Lower lobe of right lung (tissue), 2 donors: ENCODE data around the gene DDX46. TPM values are rescaled to one million over a fixed set of nuclear protein-coding genes. Genes with fewer than 3 reads are reported as not detected.

Experiments
- ATAC-seq, 2 donors: fragments of 200-7000 bp; cut with Tn5 transposase; one replicate each; pipeline ENCODE4 v1.9.1; 2020 to 2022; ENCODE audit warnings: mild to moderate bottlenecking in 2 of 2, moderate library complexity in 2 of 2
- DNase-seq: peaks from one replicate; pipeline ENCODE4 v3.0.0-alpha.2; 2020
- H3K27ac ChIP-seq: fragments of 200-600 bp; one replicate; pipeline ENCODE4 v1.8.0; 2022
- H3K27me3 ChIP-seq: fragments of 200-600 bp; one replicate; pipeline ENCODE4 v1.8.0; 2022; ENCODE audit warnings: low read depth
- H3K36me3 ChIP-seq: fragments of 200-600 bp; one replicate; pipeline ENCODE4 v1.8.0; 2022; ENCODE audit warnings: mild to moderate bottlenecking
- H3K4me1 ChIP-seq: fragments of 200-600 bp; one replicate; pipeline ENCODE4 v1.8.0; 2022
- H3K4me3 ChIP-seq: fragments of 200-600 bp; one replicate; pipeline ENCODE4 v1.8.0; 2022; ENCODE audit warnings: mild to moderate bottlenecking
- H3K9me3 ChIP-seq: fragments of 200-600 bp; one replicate; pipeline ENCODE4 v1.8.0; 2022
- intact Hi-C: fragments of 100-400 bp; cut with DNase I; formaldehyde crosslinking; loops from one replicate; pipeline ENCODE4 v1.11.0; 2022
- total RNA-seq: library from RNA; stranded (reverse); fragmentation: NEBNext Ultra II Directional; extraction: Animal tissue kit (Norgen Biotek cat#: 25700); gene quantifications from one replicate; pipeline ENCODE4 v1.2.1, GENCODE V29; 2021
- TF ChIP-seq, protein P1 (sequence below): fragments of 200-600 bp; IDR thresholded peaks from one replicate; pipeline ENCODE4 v1.8.0; 2022; ENCODE audit warnings: antibody characterized with exemption, mild to moderate bottlenecking
- donor health status: DM: no; HTN: yes; CAD: no; lungs with severe emphysema.

DDX46 gene
- total RNA-seq, 1 donor from 2014 or later = 43.3 TPM

DNA sequence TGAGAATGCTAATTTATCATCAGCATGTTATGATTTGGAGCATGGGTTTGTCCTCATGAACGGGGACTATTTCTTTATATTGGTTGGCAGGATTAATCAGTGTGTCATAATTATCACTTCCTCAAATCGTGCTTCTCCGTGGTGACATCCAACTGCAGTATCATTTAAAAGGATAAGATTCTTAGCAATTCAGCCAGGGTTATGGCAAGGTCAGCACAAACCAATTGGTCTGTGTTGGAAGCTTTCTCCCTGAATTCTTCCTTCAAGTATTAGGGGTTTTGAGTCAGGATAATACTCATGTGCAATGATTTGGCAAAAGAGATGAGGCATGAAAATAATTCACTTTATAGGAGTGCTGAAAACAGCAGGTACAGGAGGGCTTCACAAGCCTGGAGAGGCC is 25.8 kb upstream of the DDX46 start:
- no peaks in the 10 kb centered on the region for H3K9me3 ChIP-seq
- peaks cover 7% of the 10 kb centered on the region for H3K4me1 ChIP-seq
- ATAC-seq (no peak), DNase-seq (no peak)
- intact Hi-C loops = no loop called here
- no peaks in the 10 kb centered on the region for H3K27me3 ChIP-seq
- H3K27ac ChIP-seq = no peak overlapping the region
- TF ChIP-seq, protein P1, sequence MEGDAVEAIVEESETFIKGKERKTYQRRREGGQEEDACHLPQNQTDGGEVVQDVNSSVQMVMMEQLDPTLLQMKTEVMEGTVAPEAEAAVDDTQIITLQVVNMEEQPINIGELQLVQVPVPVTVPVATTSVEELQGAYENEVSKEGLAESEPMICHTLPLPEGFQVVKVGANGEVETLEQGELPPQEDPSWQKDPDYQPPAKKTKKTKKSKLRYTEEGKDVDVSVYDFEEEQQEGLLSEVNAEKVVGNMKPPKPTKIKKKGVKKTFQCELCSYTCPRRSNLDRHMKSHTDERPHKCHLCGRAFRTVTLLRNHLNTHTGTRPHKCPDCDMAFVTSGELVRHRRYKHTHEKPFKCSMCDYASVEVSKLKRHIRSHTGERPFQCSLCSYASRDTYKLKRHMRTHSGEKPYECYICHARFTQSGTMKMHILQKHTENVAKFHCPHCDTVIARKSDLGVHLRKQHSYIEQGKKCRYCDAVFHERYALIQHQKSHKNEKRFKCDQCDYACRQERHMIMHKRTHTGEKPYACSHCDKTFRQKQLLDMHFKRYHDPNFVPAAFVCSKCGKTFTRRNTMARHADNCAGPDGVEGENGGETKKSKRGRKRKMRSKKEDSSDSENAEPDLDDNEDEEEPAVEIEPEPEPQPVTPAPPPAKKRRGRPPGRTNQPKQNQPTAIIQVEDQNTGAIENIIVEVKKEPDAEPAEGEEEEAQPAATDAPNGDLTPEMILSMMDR = no peak
- H3K36me3 ChIP-seq = no peaks in the 10 kb centered on the region
- no peak overlapping the region for H3K4me3 ChIP-seq

DNA sequence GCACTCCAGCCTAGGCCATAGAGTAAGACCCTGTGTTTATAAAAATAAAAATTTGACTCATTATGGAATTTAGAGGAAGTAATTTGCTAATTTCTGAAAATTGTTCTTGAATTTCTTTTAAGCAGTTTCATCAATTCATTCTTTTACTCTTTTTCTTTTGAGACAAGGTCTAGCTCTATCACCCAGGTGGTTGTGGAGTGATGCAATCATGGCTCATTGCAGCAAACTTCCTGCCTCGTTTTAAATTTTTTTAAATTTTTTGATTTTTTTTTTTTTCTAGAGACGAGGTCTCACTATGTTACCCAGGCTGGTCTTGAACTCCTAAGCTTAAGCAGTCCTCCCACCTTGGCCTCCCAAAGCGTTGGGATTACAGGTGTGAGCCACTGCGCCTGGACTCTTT is 23.3 kb upstream of the DDX46 start:
- no peaks in the 10 kb centered on the region for H3K36me3 ChIP-seq
- H3K27me3 ChIP-seq = no peaks in the 10 kb centered on the region
- intact Hi-C loops = no loop called here

DNA sequence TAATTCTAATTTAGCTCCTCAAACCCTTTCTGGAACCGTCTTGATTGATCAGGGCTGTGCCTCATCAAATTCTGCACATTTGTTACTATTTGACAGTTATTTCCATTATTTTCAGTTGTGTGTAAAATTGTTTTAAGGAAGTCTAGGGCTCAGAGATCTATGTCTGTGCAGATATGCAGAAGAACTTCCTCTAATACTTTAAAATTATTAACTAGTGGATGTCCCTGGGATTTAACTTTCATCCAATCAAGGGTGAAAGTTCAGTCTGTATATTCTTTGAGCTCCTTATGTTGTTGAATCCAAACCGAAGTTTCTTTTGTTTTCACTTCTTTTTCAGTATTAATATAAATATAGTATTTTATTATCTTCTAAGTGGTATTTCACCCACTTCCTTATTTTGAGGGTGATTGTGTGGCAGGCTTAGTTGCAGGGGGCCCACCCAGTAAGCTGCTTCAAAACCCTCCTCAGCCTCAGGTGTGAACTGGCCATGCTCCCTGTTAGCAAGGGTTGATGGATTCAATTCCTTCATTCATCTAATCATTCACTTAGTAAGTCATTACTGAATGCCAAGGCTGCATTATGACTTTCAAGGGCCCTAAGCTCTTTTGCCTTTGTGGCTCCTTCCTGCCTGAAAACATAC is 22.3 kb upstream of the DDX46 start:
- H3K36me3 ChIP-seq = no peaks in the 10 kb centered on the region
- no peaks in the 10 kb centered on the region for H3K27me3 ChIP-seq
- no peak for ATAC-seq
- no peak overlapping the region for H3K27ac ChIP-seq
- H3K4me3 ChIP-seq = no peak overlapping the region
- TF ChIP-seq, protein P1 = no peak
- DNase-seq = no peak
- intact Hi-C loops = no loop called here
- peaks cover 25% of the 10 kb centered on the region for H3K4me1 ChIP-seq
- H3K9me3 ChIP-seq = no peaks in the 10 kb centered on the region

More for the DNA sequence above, 23.3 kb upstream of the DDX46 start:
- no peak overlapping the region for H3K27ac ChIP-seq
- H3K4me3 ChIP-seq = no peak overlapping the region
- DNase-seq (no peak), ATAC-seq (no peak)
- H3K9me3 ChIP-seq = no peaks in the 10 kb centered on the region
- peaks cover 20% of the 10 kb centered on the region for H3K4me1 ChIP-seq
- TF ChIP-seq, protein P1 = no peak

DNA sequence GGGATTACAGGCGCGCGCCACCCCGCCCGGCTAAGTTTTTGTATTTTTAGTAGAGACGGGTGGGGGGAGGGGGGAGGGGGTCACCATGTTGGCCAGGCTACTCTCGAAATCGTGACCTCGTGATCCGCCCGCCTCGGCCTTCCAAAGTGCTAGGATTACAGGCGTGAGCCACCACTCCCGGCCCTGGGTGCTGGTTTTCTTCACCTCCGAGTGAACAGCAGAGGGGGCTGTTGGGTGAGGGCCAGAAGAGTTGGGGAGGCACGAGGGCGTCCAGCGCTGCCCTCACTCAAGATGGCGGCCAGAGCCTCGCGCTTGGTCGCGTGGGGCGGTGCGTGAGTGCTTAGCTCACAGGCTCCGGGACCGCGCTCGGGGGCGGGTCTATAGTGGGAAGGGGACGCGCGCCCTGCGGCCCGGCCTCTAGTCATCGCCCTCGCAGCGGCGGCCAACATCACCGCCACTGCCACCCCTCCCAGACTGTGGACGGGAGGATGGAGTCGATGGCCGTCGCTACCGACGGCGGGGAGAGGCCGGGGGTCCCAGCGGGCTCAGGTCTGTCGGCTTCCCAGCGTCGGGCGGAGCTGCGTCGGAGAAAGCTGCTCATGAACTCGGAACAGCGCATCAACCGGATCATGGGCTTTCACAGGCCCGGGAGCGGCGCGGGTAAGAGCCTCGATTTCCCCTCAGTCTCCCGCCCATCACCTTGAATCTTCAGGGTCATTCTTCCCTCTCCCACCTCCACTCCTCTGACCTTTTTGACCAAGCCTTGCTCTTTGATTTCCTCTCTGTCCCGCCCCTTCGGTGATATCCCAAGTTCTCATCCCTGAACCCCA is 20.2 kb upstream of the DDX46 start, which contains the start of gene CAMLG:
Gene CAMLG (plus strand): TSS at position 416 of the 830 bp plus-strand sequence. CDS start 73 bp downstream, at position 489.
- ATAC-seq (peak; percentile 99 to 100), DNase-seq (peak; percentile 99)
- no peaks in the 10 kb centered on the region for H3K27me3 ChIP-seq
- H3K27ac ChIP-seq = peak within 1 kb of the TSS; percentile 93
- intact Hi-C loops = no loop called here
- H3K4me3 ChIP-seq = peak within 1 kb of the TSS; percentile 82
- H3K36me3 ChIP-seq = peaks cover 10% of the 10 kb centered on the region
- H3K4me1 ChIP-seq = peaks cover 25% of the 10 kb centered on the region
- TF ChIP-seq, protein P1 = peak; percentile 64
- H3K9me3 ChIP-seq = no peaks in the 10 kb centered on the region

DNA sequence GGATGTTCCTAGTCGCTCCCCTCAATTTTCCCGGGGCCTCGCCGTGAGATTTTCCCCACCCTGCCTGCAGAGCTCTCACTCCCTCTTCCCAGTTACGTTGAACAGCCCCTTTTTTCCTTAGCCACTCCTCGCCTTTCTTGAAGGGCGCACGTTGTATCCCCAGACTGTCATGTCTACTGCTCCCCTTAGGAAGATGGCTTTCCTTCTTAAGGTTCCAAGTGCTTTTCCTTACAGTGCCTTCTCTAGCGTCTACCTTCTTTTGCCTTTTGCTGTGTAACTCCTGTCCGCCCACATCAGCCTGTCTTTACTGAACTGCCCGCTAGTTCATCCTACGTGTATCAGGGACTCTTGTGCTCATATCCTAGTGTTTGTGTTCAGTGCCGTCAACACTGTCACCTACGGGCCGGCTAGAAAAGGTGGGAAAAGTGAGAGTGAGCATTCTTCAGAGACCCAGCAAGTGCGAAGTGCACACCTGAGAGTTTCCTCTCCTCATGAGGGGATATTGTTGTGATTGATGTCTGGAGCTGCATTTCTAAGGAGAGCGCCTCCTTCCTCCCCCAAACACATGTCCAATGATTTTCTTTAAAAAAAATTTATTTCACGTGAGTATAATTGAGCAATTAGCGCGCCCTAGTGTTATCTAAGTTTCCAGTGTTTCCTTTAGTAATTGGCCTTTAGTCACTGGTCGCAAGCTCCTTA is 19.5 kb upstream of the DDX46 start:
- Histone ChIP-seq H3K27ac (peak overlapping the region; percentile 93), H3K27me3 (no peaks in the 10 kb centered on the region), H3K9me3 (no peaks in the 10 kb centered on the region), H3K4me3 (peak overlapping the region; percentile 82), H3K4me1 (peaks cover 25% of the 10 kb centered on the region), H3K36me3 (peaks cover 14% of the 10 kb centered on the region)
- ATAC-seq = peak; percentile 24 to 42
- intact Hi-C loops = no loop called here
- TF ChIP-seq, protein P1 = no peak
- DNase-seq = no peak
